ENCODE data around the gene TMEM132A. TPM values are rescaled to one million over a fixed set of nuclear protein-coding genes. Genes with fewer than 3 reads are reported as not detected.

TMEM132A gene
- total RNA-seq, 1 donor, result 40.6 TPM

DNA sequence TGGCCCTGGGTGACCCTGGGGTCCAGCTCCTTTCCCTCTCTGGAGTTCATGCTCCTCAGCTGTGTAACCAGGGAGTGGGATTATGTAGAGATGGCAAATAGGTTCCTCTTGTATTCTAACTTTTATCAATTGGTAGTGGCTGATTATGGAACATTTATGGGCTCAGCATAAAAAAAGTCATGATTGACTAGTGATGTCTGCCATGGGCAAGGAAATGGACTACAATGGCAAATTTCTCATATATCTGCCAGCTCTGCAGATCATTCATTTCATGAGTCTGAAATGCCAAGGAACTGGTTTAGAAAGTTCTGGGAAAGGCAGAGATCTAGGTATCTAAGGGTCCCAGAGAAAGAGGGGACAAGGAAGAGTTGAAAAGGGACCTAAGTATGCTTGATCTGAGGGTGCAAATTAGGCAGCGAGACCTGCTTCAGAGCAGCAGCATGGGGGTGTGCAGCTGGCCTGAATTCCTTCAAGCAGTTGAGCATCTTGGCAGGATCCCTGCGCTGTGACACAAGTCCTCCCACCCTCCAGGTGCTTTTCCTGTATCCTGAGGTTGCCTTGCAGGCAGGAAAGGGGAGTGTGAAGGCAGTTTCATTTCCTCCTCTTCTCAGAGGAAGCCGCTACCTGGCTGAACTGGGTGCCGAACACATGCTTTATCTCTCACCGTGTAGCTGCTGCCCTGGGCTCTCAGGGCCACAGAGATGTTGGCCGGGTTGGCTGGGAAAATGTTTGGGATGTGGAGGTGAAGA lies 17.3 kb downstream of the TMEM132A start:
- TF ChIP-seq, protein P1, sequence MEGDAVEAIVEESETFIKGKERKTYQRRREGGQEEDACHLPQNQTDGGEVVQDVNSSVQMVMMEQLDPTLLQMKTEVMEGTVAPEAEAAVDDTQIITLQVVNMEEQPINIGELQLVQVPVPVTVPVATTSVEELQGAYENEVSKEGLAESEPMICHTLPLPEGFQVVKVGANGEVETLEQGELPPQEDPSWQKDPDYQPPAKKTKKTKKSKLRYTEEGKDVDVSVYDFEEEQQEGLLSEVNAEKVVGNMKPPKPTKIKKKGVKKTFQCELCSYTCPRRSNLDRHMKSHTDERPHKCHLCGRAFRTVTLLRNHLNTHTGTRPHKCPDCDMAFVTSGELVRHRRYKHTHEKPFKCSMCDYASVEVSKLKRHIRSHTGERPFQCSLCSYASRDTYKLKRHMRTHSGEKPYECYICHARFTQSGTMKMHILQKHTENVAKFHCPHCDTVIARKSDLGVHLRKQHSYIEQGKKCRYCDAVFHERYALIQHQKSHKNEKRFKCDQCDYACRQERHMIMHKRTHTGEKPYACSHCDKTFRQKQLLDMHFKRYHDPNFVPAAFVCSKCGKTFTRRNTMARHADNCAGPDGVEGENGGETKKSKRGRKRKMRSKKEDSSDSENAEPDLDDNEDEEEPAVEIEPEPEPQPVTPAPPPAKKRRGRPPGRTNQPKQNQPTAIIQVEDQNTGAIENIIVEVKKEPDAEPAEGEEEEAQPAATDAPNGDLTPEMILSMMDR (IDR thresholded peaks at IDR 0.05; ENCODE audit: insufficient read depth, low read depth, low read length), result no peak
- DNase-seq (ENCODE audit: low read depth), result no peak
- H3K4me3 ChIP-seq (ENCODE audit: low read depth, low read length), result no peak overlapping the region

DNA sequence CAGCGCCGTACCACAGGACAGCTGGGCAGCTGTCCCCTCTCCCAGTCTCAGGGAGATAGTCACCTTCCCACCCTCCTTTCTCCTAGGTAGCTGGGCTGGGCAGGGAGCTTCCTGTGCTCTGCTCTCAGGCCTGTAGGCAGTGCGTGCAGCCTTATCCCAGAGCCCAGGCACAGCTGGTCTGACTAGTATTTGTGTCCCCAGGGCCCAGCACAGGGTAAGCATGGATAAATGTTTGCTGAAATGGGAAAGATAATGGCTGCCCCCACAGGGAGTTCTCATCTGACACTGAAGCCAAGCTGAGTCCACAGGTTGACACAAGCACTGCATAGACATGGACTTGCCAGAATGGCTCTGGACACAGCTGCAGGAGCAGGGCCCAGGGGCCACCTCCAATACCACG lies 18.0 kb downstream of the TMEM132A start:
- no peak overlapping the region for H3K4me3 ChIP-seq (ENCODE audit: low read depth, low read length)
- no peak for DNase-seq (ENCODE audit: low read depth)
- TF ChIP-seq, protein P1 (IDR thresholded peaks at IDR 0.05; ENCODE audit: insufficient read depth, low read depth, low read length), result no peak

DNA sequence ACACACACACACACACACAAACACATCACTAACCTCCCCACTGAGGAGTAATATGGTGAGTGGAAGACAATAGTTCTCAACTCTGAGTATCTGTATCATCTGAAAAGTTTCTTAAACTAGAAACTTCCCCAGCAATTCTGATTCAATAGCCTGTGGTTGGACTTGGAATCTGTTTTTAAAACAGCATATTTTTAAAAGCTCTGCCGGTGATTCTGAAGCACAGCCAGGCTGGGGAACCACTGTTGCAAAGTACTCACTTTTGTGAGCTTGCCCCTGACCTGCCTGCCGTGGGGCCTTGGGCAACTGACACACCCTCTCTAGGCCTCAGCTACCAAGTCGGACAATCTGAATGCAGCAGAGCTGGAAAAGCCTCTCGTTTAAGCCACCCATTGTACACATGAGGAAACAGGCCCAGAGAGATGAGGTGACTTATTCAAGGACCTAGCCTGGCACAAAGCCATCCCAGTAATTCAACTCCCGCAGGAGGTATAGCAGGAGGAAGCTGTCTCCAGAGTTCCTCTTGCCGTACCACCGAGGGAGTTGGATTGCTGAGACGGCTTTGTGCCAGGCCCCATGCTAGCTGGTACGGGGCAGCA lies 18.8 kb downstream of the TMEM132A start:
- DNase-seq (ENCODE audit: low read depth), result no peak
- TF ChIP-seq, protein P1 (IDR thresholded peaks at IDR 0.05; ENCODE audit: insufficient read depth, low read depth, low read length), result no peak
- H3K4me3 ChIP-seq (ENCODE audit: low read depth, low read length), result no peak overlapping the region

DNA sequence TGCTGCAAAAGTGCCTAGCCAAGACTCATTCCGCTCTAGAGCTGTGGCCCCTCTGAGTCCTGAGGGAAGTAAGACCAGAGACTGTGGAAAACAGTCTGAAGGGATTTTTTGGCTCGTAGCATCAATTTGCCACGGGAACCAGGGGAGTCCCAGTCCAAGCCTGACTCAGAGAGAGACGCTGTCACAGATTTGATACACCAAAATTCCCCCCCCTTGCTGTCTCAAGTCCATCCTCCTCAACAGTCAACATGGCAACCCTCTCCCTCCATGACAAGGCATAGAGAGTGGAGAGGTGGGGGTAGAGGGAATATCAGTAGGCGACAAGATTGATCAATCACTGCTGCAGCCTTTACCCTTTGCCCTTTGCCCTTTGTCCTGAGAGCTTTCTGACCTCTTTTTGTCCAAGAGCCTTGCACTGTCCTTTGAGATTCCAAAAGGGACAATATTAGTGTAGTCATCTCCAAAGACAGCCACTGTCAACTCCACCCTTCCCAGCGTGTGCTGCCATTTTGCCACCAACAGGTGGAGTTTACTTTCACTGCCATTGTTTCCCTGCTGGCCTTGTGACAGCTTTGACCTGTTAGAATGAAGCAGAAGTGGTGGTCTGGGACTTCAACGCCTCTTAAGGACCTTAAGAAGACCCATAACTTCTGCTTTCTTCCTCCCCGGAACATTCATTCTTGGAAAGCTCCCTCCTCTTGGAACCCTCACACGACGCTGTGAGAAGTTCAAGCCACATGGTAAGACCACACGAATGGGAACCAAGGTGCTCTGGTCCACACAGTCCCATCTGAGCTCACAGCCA lies 20.4 kb downstream of the TMEM132A start:
- TF ChIP-seq, protein P1 (IDR thresholded peaks at IDR 0.05; ENCODE audit: insufficient read depth, low read depth, low read length), result peak; percentile 19
- no peak overlapping the region for H3K4me3 ChIP-seq (ENCODE audit: low read depth, low read length)
- no peak for DNase-seq (ENCODE audit: low read depth)

DNA sequence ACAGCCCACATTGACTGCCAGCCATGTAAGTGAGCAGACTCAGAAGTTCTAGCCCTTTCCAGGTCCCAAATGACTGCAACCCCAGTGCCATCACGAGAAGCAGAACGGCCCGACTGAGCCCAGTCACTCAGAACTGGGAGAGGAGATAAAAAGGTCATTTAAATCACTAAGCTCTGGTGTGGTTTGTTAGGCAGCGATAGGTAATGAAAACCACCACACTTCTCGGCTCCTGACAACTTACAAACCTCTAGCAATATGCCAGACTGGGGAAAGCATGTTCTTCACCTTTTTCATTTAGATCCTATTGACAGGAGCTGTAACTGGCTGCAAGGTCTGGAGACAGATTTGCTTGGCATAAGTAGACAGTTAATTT lies 21.0 kb downstream of the TMEM132A start:
- no peak overlapping the region for H3K4me3 ChIP-seq (ENCODE audit: low read depth, low read length)
- TF ChIP-seq, protein P1 (IDR thresholded peaks at IDR 0.05; ENCODE audit: insufficient read depth, low read depth, low read length), result no peak
- no peak for DNase-seq (ENCODE audit: low read depth)

DNA sequence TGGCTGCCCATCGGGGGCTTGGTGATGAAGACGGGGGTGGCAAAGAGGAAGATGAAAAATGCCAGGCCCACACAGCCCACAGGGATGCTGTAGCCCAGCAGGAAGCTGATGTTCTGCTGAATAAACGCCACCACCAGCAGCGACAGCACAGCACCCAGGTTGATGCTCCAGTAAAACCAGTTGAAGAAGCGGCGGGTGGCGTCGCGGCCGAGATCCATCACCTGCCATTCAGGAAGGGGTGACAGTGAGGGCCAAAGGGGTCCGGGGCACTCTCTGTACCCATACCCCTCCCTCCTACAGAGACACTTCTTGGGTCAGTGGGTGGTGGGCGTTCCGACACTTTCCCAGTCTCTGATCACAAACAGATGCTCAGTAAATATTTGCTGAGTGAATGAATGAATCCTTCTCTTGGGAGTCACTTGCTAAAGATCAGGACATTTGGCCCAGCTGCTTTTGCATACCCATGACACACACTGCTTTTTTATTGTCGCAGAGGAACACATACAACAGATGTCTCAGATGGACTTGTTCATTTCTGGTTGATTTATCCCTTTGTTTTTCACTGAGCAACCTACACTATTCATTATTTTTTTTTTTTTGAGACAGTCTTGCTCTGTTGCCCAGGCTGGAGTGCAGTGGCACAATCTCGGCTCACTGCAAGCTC lies 22.5 kb downstream of the TMEM132A start:
- TF ChIP-seq, protein P1 (IDR thresholded peaks at IDR 0.05; ENCODE audit: insufficient read depth, low read depth, low read length), result no peak
- H3K4me3 ChIP-seq (ENCODE audit: low read depth, low read length), result no peak overlapping the region
- no peak for DNase-seq (ENCODE audit: low read depth)

All from fibroblast of villous mesenchyme (primary cell).